HG02938 (cell line): ENCODE measurements around the gene SMIM17.
"Not testable (repeated sequence)": the region's sequence is repeated elsewhere in the genome, so short reads cannot be mapped to it uniquely, and the experiment has no call there.

Source experiments
- ATAC-seq: cut with Tn5 transposase; IDR thresholded peaks from one replicate; pipeline ENCODE4 v1.9.1; 2021; ENCODE audit warnings: mild to moderate bottlenecking, moderate library complexity; ENCODE audit not compliant: unreplicated experiment

Gene SMIM17

GRCh38 chr19:56654151-56654550, 11.2 kb downstream of the SMIM17 start:
- ATAC-seq, result no peak

GRCh38 chr19:56660381-56661107, 17.6 kb downstream of the SMIM17 start:
- ATAC-seq, result no peak

- ATAC-seq, result no peak
Measured at GRCh38 chr19:56661248-56661647, 18.3 kb downstream of the SMIM17 start.

- no peak for ATAC-seq
Measured at GRCh38 chr19:56663931-56664500, 21.1 kb downstream of the SMIM17 start.

GRCh38 chr19:56664511-56664910, 21.6 kb downstream of the SMIM17 start:
- no peak for ATAC-seq

GRCh38 chr19:56667311-56667870, 24.4 kb downstream of the SMIM17 start:
- no peak for ATAC-seq

GRCh38 chr19:56668676-56669075, 25.7 kb downstream of the SMIM17 start:
- ATAC-seq, result no peak

- no peak for ATAC-seq
Measured at GRCh38 chr19:56670401-56670960, 27.5 kb downstream of the SMIM17 start.

GRCh38 chr19:56670961-56671612, 28.1 kb downstream of the SMIM17 start:
- no peak for ATAC-seq

GRCh38 chr19:56671613-56671994, 28.6 kb downstream of the SMIM17 start, which contains the start of gene ZNF835:
ZNF835 (minus strand) TSS chr19:56671757; CDS start chr19:56665198, 6,559 bp downstream.
- no peak for ATAC-seq

GRCh38 chr19:56672610-56673009, 29.7 kb downstream of the SMIM17 start:
- ATAC-seq, result not testable (repeated sequence)

- no peak for ATAC-seq
Measured at GRCh38 chr19:56678205-56678604, 35.2 kb downstream of the SMIM17 start.

- ATAC-seq, result no peak
Measured at GRCh38 chr19:56681702-56682101, 38.7 kb downstream of the SMIM17 start.

GRCh38 chr19:56683116-56683515, 40.2 kb downstream of the SMIM17 start:
- no peak for ATAC-seq

GRCh38 chr19:56687031-56687430, 44.1 kb downstream of the SMIM17 start:
- ATAC-seq, result no peak

- ATAC-seq, result no peak
Measured at GRCh38 chr19:56689198-56689597, 46.2 kb downstream of the SMIM17 start.

- ATAC-seq, result no peak
Measured at GRCh38 chr19:56690670-56691069, 47.7 kb downstream of the SMIM17 start.

GRCh38 chr19:56692206-56692895, 49.4 kb downstream of the SMIM17 start:
- ATAC-seq, result no peak

- ATAC-seq, result no peak
Measured at GRCh38 chr19:56699552-56699951, 56.6 kb downstream of the SMIM17 start.

GRCh38 chr19:56701895-56702294, 58.9 kb downstream of the SMIM17 start:
- ATAC-seq, result no peak

GRCh38 chr19:56705939-56706338, 63.0 kb downstream of the SMIM17 start:
- no peak for ATAC-seq
